Activated CD8-positive, alpha-beta memory T cell treated with anti-CD3 and anti-CD28 coated beads, Interleukin-2, amount 10 ng/mL, durations not matched to agents 7 days and 5 days (primary cell): ENCODE data around the gene ST14. TPM values are rescaled to one million over a fixed set of nuclear protein-coding genes. Genes with fewer than 3 reads are reported as not detected.
A peak's percentile ranks its signal among the peaks of the same experiment; 100 is the strongest.

ENCODE experiments used
- ATAC-seq: fragments of 150-1000 bp; cut with Tn5 transposase; one replicate; pipeline ENCODE4 v1.10.0; 2021; ENCODE audit warnings: moderate library complexity
- CTCF ChIA-PET: fragments of 350-600 bp; sonication (Branson Sonifier 250); formaldehyde crosslinking; loops from one replicate; lab custom pipeline; 2021; ENCODE audit warnings: antibody characterized with exemption; lab: Charles Lee
- DNase-seq: peaks from one replicate; pipeline ENCODE4 v3.0.0-alpha.2; 2020
- H3K27ac Mint-ChIP-seq: one replicate; pipeline ENCODE4 v1.8.0; 2021; ENCODE audit warnings: mild to moderate bottlenecking, mixed read lengths
- H3K27me3 Mint-ChIP-seq: one replicate; pipeline ENCODE4 v1.8.0; 2021; ENCODE audit warnings: mixed read lengths
- H3K36me3 Mint-ChIP-seq: one replicate; pipeline ENCODE4 v1.8.0; 2021; ENCODE audit warnings: mild to moderate bottlenecking, mixed read lengths
- H3K4me1 Mint-ChIP-seq: one replicate; pipeline ENCODE4 v1.8.0; 2021; ENCODE audit warnings: mixed read lengths
- H3K4me3 Mint-ChIP-seq: one replicate; pipeline ENCODE4 v1.8.0; 2021; ENCODE audit warnings: mild to moderate bottlenecking, moderate library complexity, mixed read lengths
- H3K9me3 Mint-ChIP-seq: one replicate; pipeline ENCODE4 v1.8.0; 2022; ENCODE audit warnings: low read depth, mixed read lengths
- total RNA-seq, 2 experiments: library from RNA; stranded (reverse); gene quantifications; one replicate each; pipeline ENCODE4 v1.2.3, GENCODE V29; 2021

The ST14 gene
- not detected for total RNA-seq

- CTCF ChIA-PET, result no interaction called here
- ATAC-seq, result peak; percentile 23
- no peaks in the 10 kb centered on the region for H3K9me3 Mint-ChIP-seq
- DNase-seq, result no peak
- peaks cover 71% of the 10 kb centered on the region for H3K27me3 Mint-ChIP-seq
- H3K27ac Mint-ChIP-seq, result no peak within 1 kb of the TSS
- H3K4me1 Mint-ChIP-seq, result peaks cover 9% of the 10 kb centered on the region
- H3K4me3 Mint-ChIP-seq, result no peak within 1 kb of the TSS
- H3K36me3 Mint-ChIP-seq, result no peaks in the 10 kb centered on the region
Measured at GRCh38 chr11:130159657-130160497, at the start of gene ST14. ST14 (plus strand) TSS chr11:130159782; CDS start chr11:130159980, 198 bp downstream.

DNA sequence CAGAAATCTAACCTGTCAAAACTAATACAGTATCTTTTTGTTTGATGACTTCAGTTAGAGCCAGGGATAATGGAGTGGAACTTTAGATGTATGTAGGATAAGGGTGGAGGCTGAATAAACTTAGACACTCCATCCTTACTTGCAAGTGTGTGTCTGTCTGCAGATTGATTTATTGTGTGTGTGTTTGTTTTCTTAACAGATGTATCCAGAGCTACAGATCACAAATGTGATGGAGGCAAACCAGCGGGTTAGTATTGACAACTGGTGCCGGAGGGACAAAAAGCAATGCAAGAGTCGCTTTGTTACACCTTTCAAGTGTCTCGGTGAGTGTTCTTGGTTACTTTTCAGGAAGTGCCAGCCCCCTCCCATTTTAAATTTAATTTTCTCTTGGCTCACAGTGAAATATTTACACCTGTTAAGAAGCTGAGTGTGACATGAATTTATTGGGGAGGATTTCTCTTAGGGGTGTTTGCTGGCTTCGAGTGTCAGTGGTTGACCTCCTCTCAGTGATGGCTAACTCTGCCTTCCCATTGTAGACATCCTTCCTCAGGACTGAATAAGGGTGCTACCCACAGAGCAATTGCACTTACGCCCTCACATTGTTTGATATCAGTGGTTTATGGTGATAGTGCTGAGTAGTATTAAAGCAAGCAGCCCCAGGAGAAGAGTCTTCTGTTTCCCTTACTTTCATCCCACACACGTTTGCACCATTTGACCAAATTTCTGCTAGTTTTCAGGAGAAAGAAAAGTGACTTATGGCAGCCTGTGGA, 49.1 kb upstream of the ST14 start:
- ATAC-seq (no peak), DNase-seq (no peak)
- H3K27me3 Mint-ChIP-seq, result peaks cover 13% of the 10 kb centered on the region
- no peaks in the 10 kb centered on the region for H3K4me1 Mint-ChIP-seq
- CTCF ChIA-PET, result interaction anchor here (1.8 kb wide), 1 partner anchor 22 kb away, joined by 5 read pairs; no protein-coding TSS in a partner anchor
- H3K36me3 Mint-ChIP-seq, result peaks cover 3% of the 10 kb centered on the region
- no peak overlapping the region for H3K27ac Mint-ChIP-seq
- no peaks in the 10 kb centered on the region for H3K9me3 Mint-ChIP-seq
- H3K4me3 Mint-ChIP-seq, result no peak overlapping the region

- Mint-ChIP-seq H3K36me3 (peaks cover 3% of the 10 kb centered on the region), H3K27ac (no peak overlapping the region), H3K4me1 (no peaks in the 10 kb centered on the region), H3K27me3 (peaks cover 18% of the 10 kb centered on the region), H3K9me3 (no peaks in the 10 kb centered on the region), H3K4me3 (no peak overlapping the region)
- CTCF ChIA-PET, result interaction anchor here (1.8 kb wide), 1 partner anchor 20 kb away, joined by 5 read pairs; no protein-coding TSS in a partner anchor
- ATAC-seq, result no peak
- DNase-seq, result no peak
Measured at GRCh38 chr11:130112071-130112830, 47.3 kb upstream of the ST14 start.

- peaks cover 1% of the 10 kb centered on the region for H3K36me3 Mint-ChIP-seq
- DNase-seq, result no peak
- ATAC-seq, result no peak
- H3K27me3 Mint-ChIP-seq, result peaks cover 21% of the 10 kb centered on the region
- no peak overlapping the region for H3K27ac Mint-ChIP-seq
- H3K4me3 Mint-ChIP-seq, result no peak overlapping the region
- H3K9me3 Mint-ChIP-seq, result no peaks in the 10 kb centered on the region
- CTCF ChIA-PET, result interaction anchor here (1.9 kb wide), 1 partner anchor 18 kb away, joined by 7 read pairs; no protein-coding TSS in a partner anchor
- H3K4me1 Mint-ChIP-seq, result peaks cover 13% of the 10 kb centered on the region
Measured at GRCh38 chr11:130114281-130114680, 45.3 kb upstream of the ST14 start.

GRCh38 chr11:130114726-130115125, 44.9 kb upstream of the ST14 start:
- Mint-ChIP-seq H3K4me1 (peaks cover 17% of the 10 kb centered on the region), H3K27me3 (peaks cover 25% of the 10 kb centered on the region), H3K36me3 (peaks cover 1% of the 10 kb centered on the region), H3K27ac (no peak overlapping the region), H3K4me3 (no peak overlapping the region), H3K9me3 (no peaks in the 10 kb centered on the region)
- no peak for ATAC-seq
- CTCF ChIA-PET, result interaction anchor here (0.5 to 1.9 kb wide), 2 partner anchors 18 to 96 kb away, joined by 3 to 7 read pairs; no protein-coding TSS in a partner anchor
- no peak for DNase-seq

DNA sequence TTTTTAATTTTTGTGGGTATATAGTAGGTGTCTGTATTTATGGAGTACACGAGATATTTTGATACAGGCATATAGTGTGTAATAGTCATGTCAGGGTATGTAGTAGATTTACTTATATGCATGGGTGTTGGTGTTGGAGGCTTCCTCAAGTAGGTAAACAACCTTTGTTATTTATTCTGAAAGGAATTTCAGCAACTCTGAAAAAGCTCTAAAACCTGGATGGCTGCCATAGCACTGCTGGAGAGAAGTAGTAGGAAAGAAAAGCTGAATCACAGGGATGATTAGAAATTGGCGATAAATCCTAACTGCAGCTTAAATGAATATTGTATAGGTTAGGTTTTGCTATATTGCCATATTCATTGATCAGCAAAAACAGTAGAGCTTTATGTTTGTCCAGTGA, 44.4 kb upstream of the ST14 start:
- peaks cover 17% of the 10 kb centered on the region for H3K4me1 Mint-ChIP-seq
- CTCF ChIA-PET, result interaction anchor here (0.5 to 1.9 kb wide), 2 partner anchors 17 to 96 kb away, joined by 3 to 7 read pairs; no protein-coding TSS in a partner anchor
- H3K27me3 Mint-ChIP-seq, result peaks cover 28% of the 10 kb centered on the region
- H3K9me3 Mint-ChIP-seq, result no peaks in the 10 kb centered on the region
- ATAC-seq (no peak), DNase-seq (no peak)
- no peak overlapping the region for H3K4me3 Mint-ChIP-seq
- H3K27ac Mint-ChIP-seq, result no peak overlapping the region
- peaks cover 1% of the 10 kb centered on the region for H3K36me3 Mint-ChIP-seq

GRCh38 chr11:130118165-130118564, 41.4 kb upstream of the ST14 start:
- ATAC-seq (peak; percentile 30), DNase-seq (no peak)
- H3K27ac Mint-ChIP-seq, result no peak overlapping the region
- H3K4me1 Mint-ChIP-seq, result peaks cover 27% of the 10 kb centered on the region
- peaks cover 35% of the 10 kb centered on the region for H3K27me3 Mint-ChIP-seq
- H3K4me3 Mint-ChIP-seq, result no peak overlapping the region
- H3K9me3 Mint-ChIP-seq, result no peaks in the 10 kb centered on the region
- H3K36me3 Mint-ChIP-seq, result peaks cover 9% of the 10 kb centered on the region
- CTCF ChIA-PET, result interaction anchor here (3.1 kb wide), 1 partner anchor 14 kb away, joined by 13 read pairs; no protein-coding TSS in a partner anchor

DNA sequence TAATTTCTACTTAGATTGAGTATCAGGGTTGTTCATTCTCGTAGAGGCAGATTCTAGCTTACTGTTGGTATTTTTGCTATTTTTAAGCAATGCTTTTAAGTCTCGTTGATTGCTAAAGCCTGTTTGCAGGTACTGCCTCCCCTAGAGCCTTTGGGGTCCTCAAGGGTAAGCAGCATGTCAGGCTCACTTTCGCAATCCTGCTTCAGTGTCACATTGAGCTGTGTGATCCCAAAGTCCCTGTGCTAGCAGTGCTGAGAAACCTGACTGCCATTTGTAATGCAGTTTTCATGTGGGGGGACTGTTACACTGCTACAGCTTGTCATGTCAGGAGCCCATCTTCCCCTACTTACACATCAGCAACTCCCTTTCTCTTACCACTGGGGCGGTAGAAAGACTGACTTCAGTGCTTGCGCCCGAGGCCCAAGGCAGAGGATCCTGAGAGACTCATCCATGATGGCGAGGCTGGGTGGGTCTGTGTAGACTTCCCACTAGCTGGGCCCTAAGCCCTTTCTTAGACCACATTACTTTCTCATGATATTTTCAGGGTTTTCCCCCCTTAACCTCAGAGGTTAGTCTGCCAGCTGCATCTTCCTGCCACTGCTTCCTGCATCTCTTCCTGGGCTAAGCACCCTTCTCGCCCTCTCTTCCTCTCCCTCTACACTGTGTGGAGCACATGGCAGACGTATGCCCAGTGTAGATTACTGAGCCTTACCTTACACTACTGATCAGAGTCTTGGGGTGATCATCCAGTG, 40.8 kb upstream of the ST14 start:
- ATAC-seq, result peak; percentile 58
- Mint-ChIP-seq H3K36me3 (peaks cover 12% of the 10 kb centered on the region), H3K4me1 (peaks cover 27% of the 10 kb centered on the region), H3K27ac (no peak overlapping the region), H3K4me3 (no peak overlapping the region), H3K27me3 (peaks cover 35% of the 10 kb centered on the region), H3K9me3 (no peaks in the 10 kb centered on the region)
- DNase-seq, result peak; percentile 44
- CTCF ChIA-PET, result interaction anchor here (0.7 to 3.1 kb wide), 2 partner anchors 13 to 315 kb away, joined by 3 to 13 read pairs; no protein-coding TSS in a partner anchor

DNA sequence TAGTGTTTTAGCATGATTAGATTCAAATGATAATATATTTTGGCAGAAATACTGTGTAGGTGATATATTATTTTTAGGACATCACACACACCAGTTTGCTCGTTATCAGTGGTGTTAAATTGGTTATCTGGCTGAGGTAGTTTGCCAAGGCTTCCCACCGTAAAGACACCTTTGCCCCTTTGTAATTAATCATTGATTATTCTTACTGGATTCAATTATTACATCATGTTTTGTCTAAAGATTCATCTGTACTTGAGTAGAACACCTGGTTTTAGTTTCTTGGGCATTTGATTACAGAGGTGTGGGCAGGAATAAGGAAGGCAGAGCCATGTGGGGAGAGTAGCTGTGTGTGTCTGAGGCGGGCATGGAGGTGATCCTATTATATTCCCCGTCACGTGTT, 39.5 kb upstream of the ST14 start:
- ATAC-seq (no peak), DNase-seq (no peak)
- Mint-ChIP-seq H3K27ac (no peak overlapping the region), H3K27me3 (peaks cover 25% of the 10 kb centered on the region), H3K9me3 (no peaks in the 10 kb centered on the region), H3K4me3 (no peak overlapping the region), H3K4me1 (peaks cover 27% of the 10 kb centered on the region), H3K36me3 (peaks cover 12% of the 10 kb centered on the region)
- CTCF ChIA-PET, result interaction anchor here (0.7 to 3.1 kb wide), 2 partner anchors 12 kb away, joined by 4 to 13 read pairs; no protein-coding TSS in a partner anchor

DNA sequence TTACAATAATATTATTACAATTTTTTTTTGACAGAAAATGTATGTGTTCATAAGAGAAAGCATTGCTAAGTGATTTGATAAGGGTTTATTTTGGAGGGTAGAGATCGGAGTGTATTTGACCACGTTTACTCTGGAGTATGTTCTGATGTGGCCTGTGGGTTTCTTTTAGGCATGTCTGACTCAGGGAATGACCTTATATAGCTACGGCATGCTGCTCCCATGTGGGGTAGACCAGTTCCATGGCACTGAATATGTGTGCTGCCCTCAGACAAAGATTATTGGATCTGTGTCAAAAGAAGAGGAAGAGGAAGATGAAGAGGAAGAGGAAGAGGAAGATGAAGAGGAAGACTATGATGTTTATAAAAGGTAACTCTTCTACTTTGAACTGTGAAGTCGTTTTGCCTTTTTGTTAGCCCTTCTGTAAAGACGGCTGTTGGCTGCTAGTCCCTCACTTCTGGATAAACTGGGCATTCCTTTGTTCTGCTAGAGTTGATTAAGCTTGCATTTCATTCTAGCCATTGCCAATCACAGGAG, 38.1 kb upstream of the ST14 start:
- ATAC-seq, result no peak
- CTCF ChIA-PET, result interaction anchor here (1.1 to 1.3 kb wide), 2 partner anchors 9 to 11 kb away, joined by 3 to 5 read pairs; no protein-coding TSS in a partner anchor
- H3K27ac Mint-ChIP-seq, result no peak overlapping the region
- H3K36me3 Mint-ChIP-seq, result peaks cover 12% of the 10 kb centered on the region
- H3K4me3 Mint-ChIP-seq, result no peak overlapping the region
- no peak for DNase-seq
- H3K27me3 Mint-ChIP-seq, result peaks cover 17% of the 10 kb centered on the region
- H3K9me3 Mint-ChIP-seq, result no peaks in the 10 kb centered on the region
- peaks cover 27% of the 10 kb centered on the region for H3K4me1 Mint-ChIP-seq

DNA sequence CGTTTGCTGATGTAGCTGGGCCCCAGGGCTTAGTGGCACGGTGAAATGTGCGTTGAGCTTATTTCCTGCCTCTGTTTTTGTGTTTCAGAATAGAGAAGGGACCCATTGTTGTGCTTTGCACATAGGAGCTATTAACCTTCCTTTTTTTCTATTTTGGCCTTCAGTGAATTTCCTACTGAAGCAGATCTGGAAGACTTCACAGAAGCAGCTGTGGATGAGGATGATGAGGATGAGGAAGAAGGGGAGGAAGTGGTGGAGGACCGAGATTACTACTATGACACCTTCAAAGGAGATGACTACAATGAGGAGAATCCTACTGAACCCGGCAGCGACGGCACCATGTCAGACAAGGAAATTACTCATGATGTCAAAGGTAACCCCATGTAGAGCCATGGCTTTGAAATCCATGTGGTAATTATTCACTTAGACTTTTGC, 37.4 kb upstream of the ST14 start:
- no peaks in the 10 kb centered on the region for H3K9me3 Mint-ChIP-seq
- no peak for ATAC-seq
- no peak for DNase-seq
- peaks cover 17% of the 10 kb centered on the region for H3K27me3 Mint-ChIP-seq
- H3K36me3 Mint-ChIP-seq, result peaks cover 12% of the 10 kb centered on the region
- H3K4me3 Mint-ChIP-seq, result no peak overlapping the region
- peaks cover 27% of the 10 kb centered on the region for H3K4me1 Mint-ChIP-seq
- H3K27ac Mint-ChIP-seq, result no peak overlapping the region
- CTCF ChIA-PET, result interaction anchor here (1.1 to 1.3 kb wide), 2 partner anchors 8 to 10 kb away, joined by 3 to 5 read pairs; no protein-coding TSS in a partner anchor
